ENCODE measurements around the gene CDK11B. TPM values are rescaled to one million over a fixed set of nuclear protein-coding genes. Genes with fewer than 3 reads are reported as not detected.
"Not testable (repeated sequence)": the region's sequence is repeated elsewhere in the genome, so short reads cannot be mapped to it uniquely, and the experiment has no call there.

CDK11B gene
- polyA plus RNA-seq, 4 donors: 24.6 to 61.7 (median 45.1) TPM

- no peaks in the 10 kb centered on the region for H3K9me3 ChIP-seq (ENCODE audit: control insufficient read depth in 2 of 2, insufficient read depth in 1 of 2, low read depth in 1 of 2, low read length in 1 of 2)
- peaks cover 0 to 38% (median 0%) of the 10 kb centered on the region in 3 donors for H3K36me3 ChIP-seq (ENCODE audit: control insufficient read depth in 3 of 3, insufficient read depth in 2 of 3, low read depth in 1 of 3, low read length in 3 of 3)
- H3K27ac ChIP-seq (ENCODE audit: low read depth in 1 of 3, low read length in 2 of 3): peak overlapping the region; percentile 87 to 93 (median 90)
- FAIRE-seq (no peak), DNase-seq (peak in 1 of 2 donors; percentile 50)
- H3K4me1 ChIP-seq (ENCODE audit: control insufficient read depth in 3 of 3, insufficient read depth in 2 of 3, low read depth in 1 of 3, low read length in 2 of 3): peaks cover 0 to 36% (median 8%) of the 10 kb centered on the region in 3 donors
- WGBS, 3 donors: 32 to 51% (median 39%) methylated on average over 39 of the region's 39 CpGs
- H3K4me3 ChIP-seq (ENCODE audit: low read depth in 1 of 3, low read length in 3 of 3): peak overlapping the region in 2 of 3 donors; percentile 9 to 37
- no peaks in the 10 kb centered on the region for H3K27me3 ChIP-seq (ENCODE audit: control insufficient read depth in 3 of 3, insufficient read depth in 3 of 3, low read length in 3 of 3)
Observed at GRCh38 chr1:1677718-1678580, 19.1 kb upstream of the CDK11B start.

- H3K27ac ChIP-seq (ENCODE audit: low read depth in 1 of 3, low read length in 2 of 3); H3K9me3 ChIP-seq (ENCODE audit: control insufficient read depth in 2 of 2, insufficient read depth in 1 of 2, low read depth in 1 of 2, low read length in 1 of 2); FAIRE-seq; H3K4me3 ChIP-seq (ENCODE audit: low read depth in 1 of 3, low read length in 3 of 3); DNase-seq; H3K27me3 ChIP-seq (ENCODE audit: control insufficient read depth in 3 of 3, insufficient read depth in 3 of 3, low read length in 3 of 3): not testable (repeated sequence)
- Histone ChIP-seq H3K4me1 (ENCODE audit: control insufficient read depth in 3 of 3, insufficient read depth in 2 of 3, low read depth in 1 of 3, low read length in 2 of 3) (peaks cover 0 to 31% (median 8%) of the 10 kb centered on the region in 3 donors), H3K36me3 (ENCODE audit: control insufficient read depth in 3 of 3, insufficient read depth in 2 of 3, low read depth in 1 of 3, low read length in 3 of 3) (peaks cover 0 to 44% (median 0%) of the 10 kb centered on the region in 3 donors)
- WGBS, 3 donors: 60 to 66% (median 66%) methylated on average over 3 to 9 of the region's 21 CpGs
Observed at GRCh38 chr1:1676087-1676486, 17.3 kb upstream of the CDK11B start.

DNA sequence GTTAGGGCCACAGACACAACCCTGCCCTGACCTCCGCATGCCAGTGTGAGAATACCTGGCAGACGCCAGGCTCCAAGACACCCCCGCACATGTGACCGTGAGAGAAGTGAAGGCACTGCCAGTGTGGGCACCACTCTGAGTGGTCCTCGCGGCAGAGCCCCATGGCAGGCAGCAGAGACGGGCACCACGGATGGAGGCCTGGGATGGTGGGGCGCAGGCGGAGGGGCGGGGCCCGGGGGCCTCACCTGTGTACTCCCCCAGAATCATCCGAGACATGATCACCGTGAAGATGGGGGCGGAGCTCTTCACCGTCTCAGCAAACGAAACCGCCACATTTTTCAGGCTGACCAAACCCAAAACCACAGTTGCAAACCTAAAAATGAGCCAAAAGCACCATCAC is 16.4 kb upstream of the CDK11B start:
- H3K9me3 ChIP-seq (ENCODE audit: control insufficient read depth in 2 of 2, insufficient read depth in 1 of 2, low read depth in 1 of 2, low read length in 1 of 2); DNase-seq; H3K27ac ChIP-seq (ENCODE audit: low read depth in 1 of 3, low read length in 2 of 3); H3K27me3 ChIP-seq (ENCODE audit: control insufficient read depth in 3 of 3, insufficient read depth in 3 of 3, low read length in 3 of 3); FAIRE-seq; H3K4me3 ChIP-seq (ENCODE audit: low read depth in 1 of 3, low read length in 3 of 3): not testable (repeated sequence)
- Histone ChIP-seq H3K4me1 (ENCODE audit: control insufficient read depth in 3 of 3, insufficient read depth in 2 of 3, low read depth in 1 of 3, low read length in 2 of 3) (peaks cover 0 to 22% (median 6%) of the 10 kb centered on the region in 3 donors), H3K36me3 (ENCODE audit: control insufficient read depth in 3 of 3, insufficient read depth in 2 of 3, low read depth in 1 of 3, low read length in 3 of 3) (peaks cover 0 to 51% (median 0%) of the 10 kb centered on the region in 3 donors)
- 81 to 82% methylated on average over 12 to 16 of the region's 18 CpGs; no CpG with 5 or more reads in 1 of the 3 donors for WGBS, 3 donors

DNA sequence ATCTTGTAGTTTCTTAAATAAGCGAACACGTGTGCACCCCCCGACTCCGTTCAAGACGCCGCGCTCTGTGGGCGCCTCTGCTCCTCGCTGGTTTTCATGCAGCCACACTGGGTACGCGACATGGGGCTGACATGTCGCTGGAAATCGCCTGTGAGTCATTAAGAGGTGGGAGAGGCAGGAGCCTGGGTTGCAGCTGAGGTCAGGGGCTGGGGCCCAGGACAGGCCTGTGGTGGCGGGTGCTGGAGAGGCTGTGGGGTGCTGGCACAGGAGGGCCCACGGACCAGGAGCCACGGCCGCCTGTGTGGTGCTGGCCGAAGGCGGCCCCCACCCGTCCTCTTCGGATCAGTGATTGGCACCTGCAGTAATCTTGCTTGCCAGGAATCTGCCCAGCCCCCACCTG is 16.0 kb upstream of the CDK11B start:
- WGBS, 3 donors: 80 to 84% (median 80%) methylated on average over 13 to 20 of the region's 21 CpGs
- Histone ChIP-seq H3K4me1 (ENCODE audit: control insufficient read depth in 3 of 3, insufficient read depth in 2 of 3, low read depth in 1 of 3, low read length in 2 of 3) (peaks cover 0 to 20% (median 5%) of the 10 kb centered on the region in 3 donors), H3K36me3 (ENCODE audit: control insufficient read depth in 3 of 3, insufficient read depth in 2 of 3, low read depth in 1 of 3, low read length in 3 of 3) (peaks cover 0 to 55% (median under 1%) of the 10 kb centered on the region in 3 donors)
- H3K9me3 ChIP-seq (ENCODE audit: control insufficient read depth in 2 of 2, insufficient read depth in 1 of 2, low read depth in 1 of 2, low read length in 1 of 2); H3K27me3 ChIP-seq (ENCODE audit: control insufficient read depth in 3 of 3, insufficient read depth in 3 of 3, low read length in 3 of 3); DNase-seq; FAIRE-seq; H3K27ac ChIP-seq (ENCODE audit: low read depth in 1 of 3, low read length in 2 of 3); H3K4me3 ChIP-seq (ENCODE audit: low read depth in 1 of 3, low read length in 3 of 3): not testable (repeated sequence)

DNA sequence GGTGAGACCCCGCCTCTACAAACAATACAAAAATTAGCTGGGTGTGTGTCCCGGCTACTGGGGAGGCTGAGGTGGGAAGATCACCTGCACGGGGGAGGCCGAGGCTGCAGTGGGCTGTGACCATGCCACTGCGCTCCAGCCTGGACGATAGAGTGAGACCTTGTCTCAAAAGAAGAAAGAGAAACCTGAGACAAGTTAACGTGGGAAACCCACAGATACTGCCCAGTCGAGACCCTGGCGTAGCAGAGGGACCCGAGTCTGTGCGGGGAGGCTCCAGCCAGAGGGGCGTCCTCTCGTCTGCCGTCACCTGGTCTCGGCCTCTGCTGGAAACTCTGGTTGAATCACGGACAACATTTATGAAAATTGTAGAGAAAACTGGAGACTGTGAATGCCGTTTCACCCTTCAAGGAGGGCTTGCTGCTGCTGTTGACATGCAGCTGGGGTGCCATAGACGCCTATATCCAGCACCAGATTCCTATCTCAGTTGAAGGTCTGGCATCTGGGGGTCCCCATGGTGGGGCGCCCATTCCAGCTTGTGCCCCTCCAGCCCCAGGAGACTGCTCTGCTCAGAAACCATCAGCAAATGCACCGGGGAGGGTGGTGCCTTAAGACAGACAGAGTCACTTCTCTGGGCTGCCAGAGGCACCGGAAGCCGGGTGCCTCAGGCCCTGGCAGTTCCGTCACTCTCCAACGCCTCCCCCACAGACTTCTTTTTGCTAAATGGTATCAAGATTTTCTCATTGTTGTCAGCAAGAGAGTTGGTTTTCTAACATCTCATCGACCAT is 13.6 kb upstream of the CDK11B start:
- no peak for FAIRE-seq
- no peaks in the 10 kb centered on the region for H3K4me1 ChIP-seq (ENCODE audit: control insufficient read depth in 3 of 3, insufficient read depth in 2 of 3, low read depth in 1 of 3, low read length in 2 of 3)
- no peak overlapping the region for H3K4me3 ChIP-seq (ENCODE audit: low read depth in 1 of 3, low read length in 3 of 3)
- H3K27me3 ChIP-seq (ENCODE audit: control insufficient read depth in 3 of 3, insufficient read depth in 3 of 3, low read length in 3 of 3): no peaks in the 10 kb centered on the region
- peaks cover 5 to 67% (median 6%) of the 10 kb centered on the region in 3 donors for H3K36me3 ChIP-seq (ENCODE audit: control insufficient read depth in 3 of 3, insufficient read depth in 2 of 3, low read depth in 1 of 3, low read length in 3 of 3)
- no peak for DNase-seq
- no peak overlapping the region for H3K27ac ChIP-seq (ENCODE audit: low read depth in 1 of 3, low read length in 2 of 3)
- 91 to 92% (median 92%) methylated on average over 25 of the region's 25 CpGs for WGBS, 3 donors
- no peaks in the 10 kb centered on the region for H3K9me3 ChIP-seq (ENCODE audit: control insufficient read depth in 2 of 2, insufficient read depth in 1 of 2, low read depth in 1 of 2, low read length in 1 of 2)

- Histone ChIP-seq H3K27ac (ENCODE audit: low read depth in 1 of 3, low read length in 2 of 3) (no peak overlapping the region), H3K4me1 (ENCODE audit: control insufficient read depth in 3 of 3, insufficient read depth in 2 of 3, low read depth in 1 of 3, low read length in 2 of 3) (no peaks in the 10 kb centered on the region), H3K36me3 (ENCODE audit: control insufficient read depth in 3 of 3, insufficient read depth in 2 of 3, low read depth in 1 of 3, low read length in 3 of 3) (peaks cover 5 to 70% (median 6%) of the 10 kb centered on the region in 3 donors), H3K4me3 (ENCODE audit: low read depth in 1 of 3, low read length in 3 of 3) (no peak overlapping the region), H3K9me3 (ENCODE audit: control insufficient read depth in 2 of 2, insufficient read depth in 1 of 2, low read depth in 1 of 2, low read length in 1 of 2) (no peaks in the 10 kb centered on the region), H3K27me3 (ENCODE audit: control insufficient read depth in 3 of 3, insufficient read depth in 3 of 3, low read length in 3 of 3) (no peaks in the 10 kb centered on the region)
- DNase-seq (no peak), FAIRE-seq (no peak)
- 71 to 80% (median 78%) methylated on average over 27 of the region's 27 CpGs for WGBS, 3 donors
Observed at GRCh38 chr1:1671365-1672119, 12.7 kb upstream of the CDK11B start.

DNA sequence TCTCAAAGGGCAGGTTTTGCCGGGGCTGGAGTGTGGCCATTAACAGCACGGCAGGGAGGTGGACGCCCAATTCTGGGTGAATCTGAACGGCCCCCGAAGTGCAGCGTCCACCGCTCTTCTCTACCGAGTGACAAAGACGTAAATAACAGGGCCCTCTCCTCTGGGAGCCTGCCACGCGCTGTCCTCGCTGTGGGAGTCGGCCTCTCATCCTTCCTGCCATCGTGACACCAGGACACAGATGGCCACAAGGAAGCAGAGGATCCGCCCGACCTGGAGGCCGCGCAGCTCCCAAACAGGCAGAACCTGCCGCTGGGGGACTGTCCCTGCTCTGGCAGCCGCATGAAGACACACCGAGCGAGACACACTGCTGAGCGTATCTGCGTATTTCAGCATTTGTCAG is 12.1 kb upstream of the CDK11B start:
- Histone ChIP-seq H3K9me3 (ENCODE audit: control insufficient read depth in 2 of 2, insufficient read depth in 1 of 2, low read depth in 1 of 2, low read length in 1 of 2) (no peaks in the 10 kb centered on the region), H3K36me3 (ENCODE audit: control insufficient read depth in 3 of 3, insufficient read depth in 2 of 3, low read depth in 1 of 3, low read length in 3 of 3) (peaks cover 6 to 76% (median 8%) of the 10 kb centered on the region in 3 donors), H3K27ac (ENCODE audit: low read depth in 1 of 3, low read length in 2 of 3) (no peak overlapping the region), H3K4me3 (ENCODE audit: low read depth in 1 of 3, low read length in 3 of 3) (no peak overlapping the region), H3K4me1 (ENCODE audit: control insufficient read depth in 3 of 3, insufficient read depth in 2 of 3, low read depth in 1 of 3, low read length in 2 of 3) (no peaks in the 10 kb centered on the region), H3K27me3 (ENCODE audit: control insufficient read depth in 3 of 3, insufficient read depth in 3 of 3, low read length in 3 of 3) (no peaks in the 10 kb centered on the region)
- 93 to 95% (median 95%) methylated on average over 24 of the region's 24 CpGs for WGBS, 3 donors
- FAIRE-seq (no peak), DNase-seq (no peak)

All from small intestine (tissue), 7 donors.